Measurements from ENCODE around the gene FBXO28.

DNA sequence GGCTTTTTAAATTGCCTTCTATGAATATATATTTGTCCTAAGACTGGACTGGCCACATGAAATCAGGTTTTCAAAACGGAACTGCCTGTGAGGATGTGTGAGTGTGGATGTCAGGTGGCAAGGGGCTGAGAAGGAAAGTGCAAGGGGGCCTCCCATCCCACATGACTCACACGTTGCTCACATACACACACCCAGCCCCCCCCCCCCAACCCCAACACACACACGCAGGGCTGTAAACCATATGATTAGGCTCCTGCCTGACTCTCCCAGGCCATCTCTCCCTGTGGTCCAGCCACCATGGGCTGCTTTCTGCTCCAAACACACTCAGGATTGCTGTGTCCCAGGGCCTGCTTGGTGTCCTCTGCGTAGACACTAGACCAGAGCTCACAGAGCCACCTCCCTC is 91.5 kb downstream of the FBXO28 start:
- TF ChIP-seq, protein P1, sequence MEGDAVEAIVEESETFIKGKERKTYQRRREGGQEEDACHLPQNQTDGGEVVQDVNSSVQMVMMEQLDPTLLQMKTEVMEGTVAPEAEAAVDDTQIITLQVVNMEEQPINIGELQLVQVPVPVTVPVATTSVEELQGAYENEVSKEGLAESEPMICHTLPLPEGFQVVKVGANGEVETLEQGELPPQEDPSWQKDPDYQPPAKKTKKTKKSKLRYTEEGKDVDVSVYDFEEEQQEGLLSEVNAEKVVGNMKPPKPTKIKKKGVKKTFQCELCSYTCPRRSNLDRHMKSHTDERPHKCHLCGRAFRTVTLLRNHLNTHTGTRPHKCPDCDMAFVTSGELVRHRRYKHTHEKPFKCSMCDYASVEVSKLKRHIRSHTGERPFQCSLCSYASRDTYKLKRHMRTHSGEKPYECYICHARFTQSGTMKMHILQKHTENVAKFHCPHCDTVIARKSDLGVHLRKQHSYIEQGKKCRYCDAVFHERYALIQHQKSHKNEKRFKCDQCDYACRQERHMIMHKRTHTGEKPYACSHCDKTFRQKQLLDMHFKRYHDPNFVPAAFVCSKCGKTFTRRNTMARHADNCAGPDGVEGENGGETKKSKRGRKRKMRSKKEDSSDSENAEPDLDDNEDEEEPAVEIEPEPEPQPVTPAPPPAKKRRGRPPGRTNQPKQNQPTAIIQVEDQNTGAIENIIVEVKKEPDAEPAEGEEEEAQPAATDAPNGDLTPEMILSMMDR (IDR thresholded peaks at IDR 0.05), result no peak
- no peak for TF ChIP-seq POLR2A (IDR thresholded peaks at IDR 0.05)

All from heart left ventricle (tissue), 13 donors.